Measurements from ENCODE around the gene PPP1R15B.

The PPP1R15B gene

DNA sequence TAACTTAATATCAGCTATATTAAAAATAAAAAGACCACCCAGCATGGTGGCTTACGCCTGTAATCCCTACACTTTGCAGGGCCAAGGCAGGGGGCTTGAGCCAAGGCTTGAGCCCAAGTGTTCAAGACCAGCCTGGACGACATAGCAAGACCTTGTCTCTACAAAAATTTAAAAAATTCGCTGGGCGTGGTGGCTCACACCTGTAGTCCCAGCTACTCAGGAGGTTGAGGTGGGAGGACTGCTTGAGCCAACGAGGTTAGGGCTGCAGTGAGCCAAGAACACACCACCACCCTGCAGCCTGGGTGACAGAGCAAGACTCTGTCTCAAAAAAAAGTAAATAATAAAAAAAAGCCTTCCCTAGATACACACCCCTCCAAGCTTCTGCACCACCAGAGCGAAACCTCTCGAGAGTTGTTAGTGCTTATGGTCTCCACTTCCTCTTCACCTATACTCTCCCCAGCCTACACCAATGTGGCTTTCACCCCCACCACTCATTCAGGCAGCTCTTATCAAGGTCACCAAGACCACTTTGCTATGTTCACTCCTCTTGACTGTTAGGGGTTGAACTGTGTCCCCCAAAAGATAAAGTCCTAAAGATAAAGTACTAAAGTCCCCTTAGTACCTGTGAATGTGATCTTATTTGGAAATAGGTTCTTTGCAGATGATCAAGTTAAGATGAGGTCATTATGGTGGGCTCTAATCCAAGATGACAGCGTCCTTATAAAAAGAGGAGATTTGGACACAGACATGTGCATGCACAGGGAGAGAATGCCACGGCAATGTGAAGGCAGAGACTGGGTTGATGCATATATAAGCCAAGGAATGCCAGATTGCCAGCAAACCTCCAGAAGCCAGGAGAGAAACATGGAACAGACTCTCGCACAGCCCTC, 6.8 kb upstream of the PPP1R15B start:
- no peak for DNase-seq

DNA sequence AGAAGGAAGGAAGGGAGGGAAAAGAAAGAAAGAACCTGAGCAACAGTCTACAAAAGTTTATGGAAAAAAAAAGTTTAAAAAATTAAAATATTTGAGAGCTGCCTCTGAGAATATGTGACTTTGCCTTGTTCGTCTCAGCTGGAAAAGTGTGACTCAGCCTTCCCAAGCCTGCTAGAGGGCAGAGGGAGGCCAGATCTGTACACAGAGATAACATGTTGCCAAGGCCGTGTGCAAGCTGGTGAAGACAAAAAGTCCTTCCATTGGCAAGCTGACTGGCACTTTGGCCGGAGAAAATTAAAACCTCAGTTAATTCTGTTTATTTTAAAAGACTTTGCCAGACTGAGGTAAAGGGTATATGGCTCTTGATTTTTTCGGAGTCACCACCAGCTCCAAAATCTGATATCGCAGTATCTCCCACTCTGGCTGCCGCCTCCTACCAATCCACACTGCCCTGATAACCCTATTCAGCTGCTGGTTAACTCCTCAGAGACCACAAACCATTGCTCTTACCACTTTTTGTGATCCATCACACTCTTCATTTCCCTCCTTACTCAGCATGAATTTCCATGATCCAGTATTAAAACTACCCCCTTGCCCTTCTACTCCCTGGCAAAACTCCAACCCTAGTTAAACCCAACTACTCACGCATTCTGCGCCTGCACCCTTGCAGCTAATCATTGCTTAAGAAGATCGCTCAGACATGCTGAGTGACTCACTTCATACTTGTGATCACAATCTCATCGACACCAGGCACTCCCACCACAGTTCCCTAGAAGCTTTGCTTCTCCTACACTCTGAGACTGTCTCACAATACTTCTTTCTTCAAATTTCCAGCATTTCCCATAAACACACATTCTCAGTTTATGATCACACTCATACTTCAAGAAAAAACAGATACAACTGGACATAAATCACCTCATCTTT, 5.7 kb upstream of the PPP1R15B start:
- DNase-seq = no peak

DNA sequence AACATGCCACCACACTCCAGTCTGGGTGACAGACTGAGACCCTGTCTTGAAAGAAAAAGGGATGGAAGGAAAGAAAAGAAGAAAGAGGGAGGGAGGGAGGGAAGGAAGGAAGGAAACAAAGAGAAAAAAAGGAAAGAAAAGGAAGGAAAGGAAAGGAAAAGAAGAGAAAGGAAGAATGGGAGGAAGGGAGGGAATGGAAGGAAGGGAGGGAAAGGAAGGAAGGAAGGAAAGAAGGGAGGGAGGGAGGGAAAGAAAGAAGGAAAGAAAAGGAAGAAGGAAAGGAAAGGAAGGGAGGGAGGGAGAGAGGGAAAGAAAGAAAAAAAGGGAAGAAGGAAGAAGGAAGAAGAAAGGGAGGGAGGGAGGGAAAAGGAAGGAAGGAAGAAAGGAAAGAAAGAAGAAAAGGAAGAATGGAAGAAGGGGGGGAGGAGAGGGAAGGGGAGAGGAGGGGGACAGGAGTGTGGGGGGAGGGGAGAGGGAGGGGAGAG, 5.0 kb upstream of the PPP1R15B start:
- DNase-seq = no peak

DNA sequence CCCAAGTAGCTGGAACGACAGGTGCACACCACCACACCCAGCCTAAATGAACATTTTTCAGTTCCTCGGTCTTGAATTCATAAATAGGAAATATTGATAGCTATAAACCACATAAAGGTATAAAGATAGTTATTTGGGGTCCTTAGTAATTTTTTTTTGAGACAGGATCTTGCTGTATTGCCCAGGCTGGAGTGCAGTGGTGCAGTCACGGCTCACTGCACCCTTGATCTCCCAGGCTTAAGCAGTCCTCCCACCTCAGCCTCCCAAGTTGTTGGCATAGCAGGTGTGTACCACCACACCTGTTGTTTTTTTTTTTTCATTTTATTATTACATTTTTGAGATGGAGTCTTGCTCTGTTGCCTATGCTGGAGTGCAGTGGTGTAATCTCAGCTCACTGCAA, 3.7 kb upstream of the PPP1R15B start:
- no peak for DNase-seq

DNA sequence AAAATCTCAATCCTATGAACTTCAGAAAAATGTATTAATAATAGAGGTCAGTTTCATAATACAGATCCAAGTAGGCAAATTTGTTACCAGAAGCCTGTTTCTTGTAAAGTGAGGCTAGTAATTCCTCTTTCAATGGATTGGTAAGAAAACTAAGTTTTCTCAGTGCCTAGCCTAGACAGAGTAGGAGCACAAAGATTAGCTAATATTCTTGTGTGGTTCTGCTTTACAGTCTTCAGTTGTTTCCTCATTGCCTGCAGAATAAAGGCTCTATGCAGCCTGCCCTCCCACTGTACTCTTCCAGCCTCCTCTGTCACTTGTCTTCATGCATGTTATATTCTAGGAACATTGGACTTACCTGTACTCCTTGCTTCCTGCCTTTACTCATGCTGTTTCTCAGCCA, 2.4 kb upstream of the PPP1R15B start:
- no peak for DNase-seq

DNA sequence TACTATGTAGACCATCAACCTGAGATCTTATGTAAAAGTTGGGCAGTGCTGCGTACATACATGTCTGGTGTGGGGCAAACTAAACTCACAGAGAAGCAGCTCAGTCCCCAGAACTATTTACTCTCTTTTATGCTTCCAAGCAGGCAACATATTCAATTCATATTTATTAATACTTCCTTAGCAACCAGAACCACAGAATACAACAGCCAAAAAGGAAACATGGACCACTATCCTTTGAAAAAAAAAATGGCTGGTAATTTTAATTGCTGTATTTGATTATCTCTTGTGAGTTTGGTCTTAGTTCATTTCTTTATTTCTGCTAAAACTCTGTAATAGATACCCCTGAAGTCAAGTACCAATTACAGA, 1.5 kb upstream of the PPP1R15B start:
- DNase-seq = no peak

DNA sequence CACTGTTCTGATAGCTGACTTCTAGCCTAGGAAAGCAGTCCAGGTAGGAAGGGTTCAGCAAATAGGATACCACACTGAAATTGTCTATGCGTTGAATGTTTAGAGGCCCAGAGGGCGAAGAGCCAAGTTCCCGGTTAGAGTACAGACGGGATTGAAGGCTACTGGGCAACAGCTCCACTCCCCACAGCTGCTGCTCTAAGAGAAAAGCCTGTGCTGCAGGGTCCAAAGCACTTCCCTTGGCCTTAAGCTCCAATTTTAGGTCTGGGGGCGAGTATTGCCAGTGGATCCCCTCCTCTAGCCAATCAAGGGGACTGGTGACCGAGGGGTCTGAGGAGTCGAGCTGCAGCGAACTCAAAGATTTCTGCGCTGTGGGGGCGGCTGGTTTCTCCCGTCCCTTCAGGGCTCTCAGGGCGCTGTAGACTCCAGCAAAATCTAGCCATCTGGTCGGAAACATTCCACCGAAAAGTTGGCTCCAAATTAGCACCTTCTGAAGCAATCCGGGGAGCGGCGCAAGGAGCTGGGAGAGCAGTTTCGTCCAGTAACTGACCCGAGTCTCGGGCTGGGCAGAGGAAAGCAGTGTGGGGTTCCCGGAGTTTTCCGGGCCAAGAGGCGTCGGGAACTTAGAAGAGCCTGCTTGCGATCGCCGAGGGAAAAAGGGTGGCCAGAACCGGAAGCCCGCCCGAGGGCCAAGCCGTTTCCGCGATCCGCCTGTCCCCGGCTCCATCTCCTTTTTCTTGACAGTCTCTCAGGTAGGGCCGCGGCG, 748 bp downstream of the PPP1R15B start:
- DNase-seq = no peak

DNA sequence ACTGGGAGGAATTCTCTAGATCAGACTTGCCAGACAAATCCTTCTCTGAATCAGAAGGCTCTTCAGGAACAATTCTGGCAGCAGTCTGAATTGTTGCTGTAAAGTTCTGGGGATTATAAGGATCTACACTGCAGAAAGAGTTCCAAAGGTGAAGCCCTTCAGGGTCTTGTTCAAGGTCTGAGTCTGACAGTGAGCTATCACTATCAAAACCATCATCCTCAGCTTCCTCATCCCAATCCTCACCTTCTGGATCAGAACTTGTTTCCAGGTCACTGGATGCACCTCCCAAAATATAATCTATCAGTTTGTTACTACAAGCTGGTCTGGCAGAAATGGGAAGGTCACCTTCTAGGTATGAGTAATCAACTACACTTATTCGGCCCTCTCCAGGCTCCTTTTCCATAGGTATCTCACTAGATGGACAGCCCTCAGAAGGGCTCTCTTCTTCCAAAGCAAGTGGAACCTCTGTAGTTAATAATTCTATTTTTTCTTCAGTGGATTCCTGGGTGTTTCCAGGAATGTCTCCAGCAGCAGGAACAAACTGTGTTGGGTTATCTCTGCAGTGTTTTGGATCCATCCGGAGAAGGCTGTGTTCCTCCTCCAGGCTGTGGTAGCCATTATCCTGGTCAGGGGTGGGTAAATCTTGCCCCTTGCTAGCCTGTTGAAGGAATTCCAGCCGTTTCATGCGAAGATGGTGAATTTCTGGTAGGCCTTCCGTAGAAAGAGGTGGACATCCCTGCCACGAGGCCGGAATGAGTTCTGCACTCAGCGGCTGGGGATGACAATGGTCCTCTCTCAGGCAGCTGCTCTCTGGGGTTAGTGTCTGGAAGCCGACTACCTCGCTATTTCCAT, 1.6 kb downstream of the PPP1R15B start:
- DNase-seq = no peak

DNA sequence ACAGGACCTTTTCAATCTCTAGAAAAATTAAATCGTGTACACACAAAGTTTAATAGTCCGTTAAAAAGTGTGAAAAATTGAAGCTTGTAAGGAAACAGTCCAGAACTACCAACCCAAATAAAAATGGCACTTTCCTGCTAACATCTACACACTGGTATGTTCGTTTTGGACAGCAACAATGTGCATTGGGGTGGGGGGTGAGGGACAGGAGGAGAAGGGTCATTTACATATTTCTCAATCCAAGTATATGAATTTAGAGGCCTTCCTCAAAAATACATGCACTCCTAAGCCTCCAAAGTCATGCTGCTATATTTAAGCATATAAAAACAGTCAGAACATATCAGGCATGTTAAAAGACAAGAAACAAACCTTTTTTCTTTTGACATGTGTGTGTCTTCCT, 2.5 kb downstream of the PPP1R15B start:
- no peak for DNase-seq

DNA sequence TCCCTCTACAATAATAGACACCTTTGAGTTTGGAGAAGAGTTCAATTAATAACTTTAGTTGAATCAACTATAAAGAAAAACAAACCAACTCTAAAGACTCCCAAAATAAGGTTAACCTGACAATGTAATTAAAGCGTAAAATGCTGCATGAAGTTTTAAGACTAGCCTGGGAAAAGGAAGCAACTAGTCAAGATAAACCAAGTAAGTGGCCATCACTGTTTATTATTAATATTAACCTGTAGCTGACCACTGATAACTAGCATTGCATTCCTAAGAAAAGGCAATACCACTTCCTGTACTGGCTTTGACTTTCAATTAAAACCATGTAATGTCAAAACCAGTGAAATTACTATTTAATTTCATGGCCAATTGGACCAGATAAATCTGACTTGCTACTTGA, 3.0 kb downstream of the PPP1R15B start:
- DNase-seq = no peak

DNA sequence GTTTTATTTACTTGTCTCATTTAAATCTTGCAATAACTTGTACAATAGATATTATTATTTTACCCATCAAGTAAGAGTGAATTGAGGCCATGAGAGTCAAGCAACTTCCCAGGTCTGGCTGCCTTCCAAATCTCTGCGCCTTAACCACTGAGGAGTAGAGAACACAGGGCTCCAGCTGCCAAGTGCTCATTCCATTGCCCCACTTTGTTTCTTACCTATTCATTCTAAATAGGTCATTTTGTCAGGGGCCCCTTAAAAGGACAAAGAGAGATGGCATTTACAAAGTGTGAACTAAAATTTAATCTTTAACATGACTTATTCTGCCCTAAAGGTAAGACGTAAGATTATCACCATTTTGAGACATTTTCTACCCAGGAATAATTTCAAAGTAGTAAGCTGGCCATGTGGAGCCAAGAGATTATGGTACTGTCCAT, 3.5 kb downstream of the PPP1R15B start:
- DNase-seq = peak; percentile 26

DNA sequence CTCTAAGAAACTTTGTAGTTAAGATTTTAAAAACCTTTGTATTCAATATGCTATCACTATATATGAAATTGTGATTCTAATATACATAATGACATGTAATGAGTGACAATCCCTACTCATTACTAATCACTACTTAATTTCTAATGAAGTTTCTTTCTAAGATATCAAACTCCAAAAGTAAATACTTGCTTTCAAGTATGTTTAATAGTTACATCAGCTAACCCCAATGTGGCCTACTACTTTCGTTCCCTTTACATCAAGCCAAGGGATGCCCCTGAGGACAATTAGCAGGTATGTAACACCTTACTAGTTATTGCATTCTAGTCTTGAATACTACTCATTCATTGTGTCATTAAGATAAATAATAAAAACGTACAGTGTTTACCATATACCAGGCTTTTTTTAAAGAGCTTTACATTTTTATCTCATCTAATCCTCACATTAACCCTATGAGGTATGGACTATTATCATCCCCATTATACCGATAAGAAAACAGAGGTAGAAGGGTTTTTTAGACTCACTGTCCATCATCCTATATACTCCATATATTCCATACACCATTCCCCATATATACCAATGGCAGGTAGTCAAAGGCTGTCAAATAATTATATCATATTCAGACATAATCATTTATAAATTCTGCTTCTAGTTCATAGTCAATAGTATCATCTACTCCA, 4.2 kb downstream of the PPP1R15B start:
- no peak for DNase-seq

DNA sequence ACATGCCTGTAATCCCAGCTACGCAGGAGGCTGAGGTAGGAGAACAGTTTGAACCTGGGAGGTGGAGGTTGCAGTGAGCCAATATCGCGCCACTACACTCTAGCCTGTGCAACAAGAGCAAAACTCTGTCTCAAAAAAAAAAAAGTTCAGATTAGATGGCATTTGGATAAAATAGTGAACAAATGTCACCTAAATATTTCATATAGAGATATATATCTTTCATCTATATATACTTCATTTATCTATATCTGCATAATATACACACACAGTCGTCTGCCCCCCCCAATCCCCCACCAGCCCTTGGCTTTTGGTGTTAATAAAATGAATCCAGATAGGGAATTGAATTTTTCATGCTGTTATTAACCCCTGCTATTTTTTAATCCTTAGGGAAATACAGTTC, 5.0 kb downstream of the PPP1R15B start:
- no peak for DNase-seq

DNA sequence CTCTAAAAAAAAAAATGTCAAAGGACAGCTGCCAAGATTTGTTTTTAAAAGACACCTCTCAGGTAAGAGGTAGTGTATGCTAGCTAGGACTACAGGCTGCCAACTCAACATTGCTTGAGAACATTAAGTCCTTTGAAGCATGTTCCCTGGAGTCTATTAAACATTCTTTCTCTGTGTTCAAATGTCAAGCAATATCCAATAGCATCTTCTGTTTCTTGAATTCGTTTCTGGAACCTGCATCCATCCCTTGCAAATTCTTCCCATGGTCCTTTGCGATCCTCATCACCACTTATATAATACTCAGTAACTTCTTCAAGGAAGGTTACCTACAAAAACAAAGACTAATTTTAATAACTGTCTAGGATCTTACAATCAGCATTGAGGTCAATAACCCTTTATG, 5.6 kb downstream of the PPP1R15B start:
- no peak for DNase-seq

DNA sequence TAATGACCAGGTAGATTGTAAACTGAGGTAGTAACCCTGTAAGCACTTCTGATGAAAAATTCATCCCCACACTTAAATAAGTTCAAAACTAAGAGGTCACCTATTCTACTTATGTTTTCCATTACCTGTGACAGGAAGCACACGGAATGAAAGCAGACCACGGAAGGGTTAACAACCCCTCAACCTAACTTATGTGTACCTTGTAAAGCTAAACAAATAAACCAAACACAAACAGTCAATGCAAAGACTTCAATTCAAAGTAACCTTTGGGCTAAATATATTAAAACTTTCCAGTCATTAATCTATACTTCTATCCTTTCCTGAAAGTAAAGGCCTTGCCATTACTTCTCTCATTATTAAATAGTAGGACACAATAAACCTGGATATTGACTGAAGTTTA, 7.0 kb downstream of the PPP1R15B start:
- DNase-seq = no peak

DNA sequence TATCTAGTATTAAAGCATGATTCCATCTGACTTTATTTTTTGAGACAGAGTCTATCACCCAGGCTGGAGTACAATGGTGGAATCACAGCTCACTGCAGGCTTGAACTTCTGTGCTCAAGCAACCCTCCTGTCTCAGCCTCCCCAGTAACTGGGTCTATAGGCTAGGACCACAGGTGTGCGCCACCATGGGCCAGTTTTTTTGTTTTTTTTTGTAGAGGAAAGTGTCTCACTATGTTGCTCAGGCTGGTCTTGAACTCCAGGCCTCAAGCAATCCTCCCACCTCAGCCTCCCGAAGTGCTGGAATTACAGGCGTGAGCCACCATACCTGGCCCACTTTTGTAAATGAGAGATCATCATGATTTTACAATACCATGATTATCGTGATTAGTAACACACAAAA, 9.2 kb downstream of the PPP1R15B start:
- no peak for DNase-seq

DNA sequence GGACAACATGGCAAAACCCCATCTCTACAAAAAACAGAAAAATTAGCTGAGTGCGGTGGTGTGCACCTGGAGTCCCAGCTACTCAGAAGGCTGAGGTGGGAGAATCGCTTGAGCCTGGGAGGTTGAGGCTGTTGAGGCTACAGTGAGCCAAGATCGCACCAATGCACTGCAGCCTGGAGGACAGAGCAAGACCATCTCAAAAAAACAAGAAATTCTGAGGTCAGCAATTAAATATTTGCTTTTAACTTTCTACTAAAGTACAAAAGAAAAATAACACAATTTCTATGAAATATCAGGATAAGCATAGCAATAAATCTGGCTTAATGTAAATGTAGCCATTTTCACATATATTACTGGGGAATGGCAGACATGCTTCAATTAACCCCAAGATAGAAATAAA, 9.9 kb downstream of the PPP1R15B start:
- no peak for DNase-seq

DNA sequence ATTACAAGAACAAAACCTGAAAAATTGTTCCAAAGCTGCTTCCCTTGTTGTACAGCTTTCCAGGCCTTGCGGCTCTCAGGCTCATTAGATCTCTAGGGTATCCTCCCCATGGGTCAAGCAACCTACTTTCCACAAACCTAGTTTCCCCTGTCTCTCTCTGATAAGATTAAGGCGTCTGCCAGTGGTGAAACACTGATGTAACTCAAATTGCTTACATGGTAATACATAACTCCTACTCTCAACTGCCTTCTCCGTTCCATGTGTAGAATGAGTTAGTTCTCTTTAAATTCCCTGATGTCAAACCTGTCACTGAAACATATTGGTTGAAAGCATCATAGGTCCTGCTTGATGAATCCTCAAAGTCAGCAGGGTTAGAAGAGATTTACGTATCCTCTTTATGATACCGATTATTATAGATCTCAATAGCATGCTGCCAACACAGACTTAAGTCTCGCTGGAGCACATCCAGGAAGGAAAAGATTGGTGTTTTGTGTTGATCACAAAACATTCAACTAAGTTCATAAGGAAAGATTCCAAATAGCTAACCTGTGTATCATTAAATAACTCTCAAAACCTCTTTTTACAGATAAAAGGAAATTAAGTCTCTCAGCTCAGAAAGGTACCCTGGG, 10.6 kb downstream of the PPP1R15B start:
- no peak for DNase-seq

DNA sequence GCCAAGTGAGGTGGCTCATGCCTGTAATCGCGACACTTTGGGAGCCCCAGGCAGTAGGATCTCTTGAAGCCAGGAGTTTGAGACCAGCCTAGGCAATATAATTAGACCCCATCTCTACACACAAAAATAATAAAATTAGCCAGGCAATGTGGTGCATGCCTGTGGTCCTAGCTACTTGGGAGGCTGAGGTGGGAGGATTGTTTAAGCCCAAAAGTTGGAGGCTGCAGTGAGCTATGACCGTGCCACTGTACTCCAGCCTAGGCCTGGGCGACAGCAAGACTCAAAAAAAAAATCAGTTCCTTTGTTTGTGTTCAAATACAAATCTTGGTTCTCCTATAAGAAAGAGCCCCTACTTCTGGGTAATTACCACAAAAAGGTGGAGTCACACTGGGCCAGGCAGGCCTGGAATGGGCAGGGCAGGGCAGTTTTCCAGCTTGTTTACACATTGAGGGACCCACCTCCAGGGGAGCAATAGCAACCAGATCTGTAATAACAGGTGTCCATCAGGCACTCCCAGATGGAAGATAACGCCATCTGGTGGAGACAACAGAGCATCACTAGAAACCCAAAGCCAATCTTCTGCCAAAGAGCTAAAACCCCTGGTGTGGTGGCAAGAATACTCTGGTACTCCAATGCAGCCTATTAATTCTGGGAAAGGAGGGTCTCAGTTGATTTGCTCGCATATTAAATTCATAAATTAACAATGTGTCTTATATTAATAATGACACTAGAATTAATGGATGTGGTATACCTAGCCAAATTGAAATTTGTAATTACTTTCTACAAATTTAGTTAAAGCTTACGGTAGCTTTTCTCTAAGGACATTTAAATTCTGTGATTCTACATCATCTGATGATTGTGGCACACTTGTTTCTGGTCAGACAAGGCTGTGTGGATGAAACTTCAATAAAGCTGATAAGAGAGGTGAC, 13.2 kb downstream of the PPP1R15B start:
- DNase-seq = peak; percentile 84

Data from NCI-H187 treated with DMSO at 0.1 percent for 48 hours (cell line).